Testis (tissue), 3 donors: ENCODE data around the gene RNF128. TPM values are rescaled to one million over a fixed set of nuclear protein-coding genes. Genes with fewer than 3 reads are reported as not detected.
"Not testable (repeated sequence)": the region's sequence is repeated elsewhere in the genome, so short reads cannot be mapped to it uniquely, and the experiment has no call there.

Experiments
- DNase-seq: peaks from one replicate; pipeline ENCODE4 v3.0.0-alpha.2; 2019
- H3K27ac ChIP-seq, 2 donors: fragments of 200-600 bp; sonication (generic); one replicate each; pipeline ENCODE4 v1.5.1; 2019
- H3K27me3 ChIP-seq: fragments of 200-600 bp; sonication (generic); one replicate; pipeline ENCODE4 v1.5.1; 2019
- H3K36me3 ChIP-seq: fragments of 200-600 bp; sonication (generic); one replicate; pipeline ENCODE4 v1.5.1; 2017; ENCODE audit warnings: low read depth; ENCODE audit errors: missing control alignments
- H3K4me1 ChIP-seq: fragments of 200-600 bp; sonication (generic); one replicate; pipeline ENCODE4 v1.5.1; 2019
- H3K4me3 ChIP-seq, 2 donors: fragments of 200-600 bp; sonication (generic); one replicate each; pipeline ENCODE4 v1.5.1; 2017 to 2019
- H3K9me3 ChIP-seq: fragments of 200-600 bp; sonication (generic); one replicate; pipeline ENCODE4 v1.5.1; 2017
- POLR2A ChIP-seq: fragments of 450-650 bp; IDR thresholded peaks from one replicate; pipeline ENCODE4 v1.6.1; 2017; ENCODE audit warnings: antibody characterized with exemption, mild to moderate bottlenecking, moderate library complexity
- WGBS, 2 donors: methylation state at CpG; one replicate each; pipeline ENCODE4 v1.1.5; 2018; 5-methylcytosine and 5-hydroxymethylcytosine counted together
- intact Hi-C: fragments of 100-400 bp; cut with DNase I; formaldehyde crosslinking; loops from one replicate; pipeline ENCODE4 v1.15.1; 2023; ENCODE audit warnings: low total_unique reads
- polyA plus RNA-seq: library from polyadenylated mRNA; stranded (reverse); fragments of 350-450 nt; fragmentation: Illumina TruSeq; extraction: RNeasy Lipid Tissue Mini Kit (QIAGEN cat#74804); gene quantifications from one replicate; pipeline ENCODE4 v1.2.3, GENCODE V29; 2014; ENCODE audit warnings: low read depth, low replicate concordance; ENCODE audit not compliant: insufficient read depth
- total RNA-seq, 2 donors: library from RNA; depleted of rRNA; stranded (reverse); fragments of >200 nt; gene quantifications; one replicate each; pipeline ENCODE4 v1.2.3, GENCODE V29; 2016
- TF ChIP-seq, protein P1 (sequence below), 3 experiments: fragments of 450-650 bp in 2 of 3; fragments of 200-600 bp in 1 of 3; sonication (generic) in 1 of 3; IDR thresholded peaks; one replicate each; pipeline ENCODE4 v1.5.1; 2016 to 2019; ENCODE audit warnings: antibody characterized with exemption in 3 of 3, mild to moderate bottlenecking in 2 of 3, moderate library complexity in 1 of 3

Gene RNF128
- total and polyA plus RNA-seq, 3 donors from 2014 or later = 1.4 to 1.5 (median 1.5) TPM

DNA sequence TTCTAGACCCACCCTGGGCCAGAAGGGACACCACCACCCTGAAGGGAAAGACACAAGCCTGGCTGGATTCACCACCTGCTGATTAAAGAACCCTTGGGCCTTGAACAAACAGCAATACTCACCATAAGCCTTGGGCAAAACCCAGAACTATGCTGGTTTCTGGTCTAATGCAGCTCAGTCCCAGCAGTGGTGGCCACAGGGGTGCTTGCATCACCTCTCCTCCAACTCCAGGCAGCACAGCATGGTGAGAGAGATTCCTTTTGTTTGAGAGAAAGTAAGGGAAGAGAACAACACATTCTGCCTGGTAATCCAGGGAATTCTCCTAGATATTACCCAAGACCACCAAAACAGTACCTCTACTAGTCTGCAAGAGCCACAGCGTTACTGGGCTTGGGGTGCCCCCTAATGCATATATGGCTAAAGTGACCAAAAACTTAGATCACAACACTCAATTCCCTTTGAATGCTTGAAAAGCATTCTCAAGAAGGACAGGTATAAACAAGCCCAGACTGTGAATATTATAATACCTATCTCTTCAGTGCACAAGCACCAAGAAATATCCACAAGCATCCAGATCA lies 25.7 kb downstream of the RNF128 start:
- Histone ChIP-seq H3K4me3 (no peak overlapping the region), H3K27ac (no peak overlapping the region), H3K4me1 (no peaks in the 10 kb centered on the region), H3K36me3 (no peaks in the 10 kb centered on the region), H3K27me3 (no peaks in the 10 kb centered on the region), H3K9me3 (no peaks in the 10 kb centered on the region)
- 75 to 100% methylated on average over 1 of the region's 1 CpG for WGBS, 2 donors
- TF ChIP-seq, protein P1, sequence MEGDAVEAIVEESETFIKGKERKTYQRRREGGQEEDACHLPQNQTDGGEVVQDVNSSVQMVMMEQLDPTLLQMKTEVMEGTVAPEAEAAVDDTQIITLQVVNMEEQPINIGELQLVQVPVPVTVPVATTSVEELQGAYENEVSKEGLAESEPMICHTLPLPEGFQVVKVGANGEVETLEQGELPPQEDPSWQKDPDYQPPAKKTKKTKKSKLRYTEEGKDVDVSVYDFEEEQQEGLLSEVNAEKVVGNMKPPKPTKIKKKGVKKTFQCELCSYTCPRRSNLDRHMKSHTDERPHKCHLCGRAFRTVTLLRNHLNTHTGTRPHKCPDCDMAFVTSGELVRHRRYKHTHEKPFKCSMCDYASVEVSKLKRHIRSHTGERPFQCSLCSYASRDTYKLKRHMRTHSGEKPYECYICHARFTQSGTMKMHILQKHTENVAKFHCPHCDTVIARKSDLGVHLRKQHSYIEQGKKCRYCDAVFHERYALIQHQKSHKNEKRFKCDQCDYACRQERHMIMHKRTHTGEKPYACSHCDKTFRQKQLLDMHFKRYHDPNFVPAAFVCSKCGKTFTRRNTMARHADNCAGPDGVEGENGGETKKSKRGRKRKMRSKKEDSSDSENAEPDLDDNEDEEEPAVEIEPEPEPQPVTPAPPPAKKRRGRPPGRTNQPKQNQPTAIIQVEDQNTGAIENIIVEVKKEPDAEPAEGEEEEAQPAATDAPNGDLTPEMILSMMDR (IDR thresholded peaks at IDR 0.05) = no peak
- no peak for TF ChIP-seq POLR2A
- intact Hi-C loops = no loop called here
- DNase-seq = no peak

DNA sequence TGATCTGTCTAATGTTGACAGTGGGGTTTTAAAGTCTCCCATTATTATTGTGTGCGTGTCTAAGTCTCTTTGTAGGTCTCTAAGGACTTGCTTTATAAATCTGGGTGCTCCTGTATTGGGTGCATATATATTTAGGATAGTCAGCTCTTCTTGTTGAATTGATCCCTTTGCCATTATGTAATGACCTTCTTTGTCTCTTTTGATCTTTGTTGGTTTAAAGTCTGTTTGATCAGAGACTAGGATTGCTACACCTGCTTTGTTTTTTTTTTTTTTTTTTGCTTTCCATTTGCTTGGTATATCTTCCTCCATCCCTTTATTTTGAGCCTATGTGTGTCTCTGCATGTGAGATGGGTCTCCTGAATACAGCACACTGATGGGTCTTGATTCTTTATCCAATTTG lies 42.8 kb downstream of the RNF128 start:
- H3K36me3 ChIP-seq, H3K4me1 ChIP-seq, DNase-seq, H3K9me3 ChIP-seq, H3K4me3 ChIP-seq, H3K27ac ChIP-seq, intact Hi-C loops, H3K27me3 ChIP-seq: not testable (repeated sequence)
- WGBS, 2 donors = 95 to 100% methylated on average over 1 of the region's 1 CpG

DNA sequence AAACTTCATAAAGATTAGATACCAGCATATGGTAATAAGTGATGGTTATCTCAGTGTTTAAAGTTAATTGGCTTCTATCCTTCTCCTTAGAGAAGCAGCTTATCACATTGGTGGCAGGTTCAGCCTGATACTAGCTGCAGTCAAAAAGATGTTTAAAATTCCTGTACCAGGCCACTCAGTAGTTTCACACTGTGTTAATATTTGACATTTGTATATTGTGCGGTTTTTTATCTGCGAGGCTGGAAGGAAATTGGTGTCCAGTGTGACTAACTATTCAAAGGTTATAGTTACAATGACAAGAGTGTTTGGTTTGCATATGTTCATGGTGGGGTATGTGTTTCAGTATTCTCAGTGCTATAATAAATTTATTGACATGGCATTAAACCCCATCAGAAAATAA lies 48.5 kb downstream of the RNF128 start:
- H3K4me1 ChIP-seq = no peaks in the 10 kb centered on the region
- no peak for DNase-seq
- intact Hi-C loops = no loop called here
- H3K4me3 ChIP-seq = no peak overlapping the region
- H3K9me3 ChIP-seq = no peaks in the 10 kb centered on the region
- 46 to 48% methylated on average over 2 of the region's 2 CpGs for WGBS, 2 donors
- H3K36me3 ChIP-seq = no peaks in the 10 kb centered on the region
- no peak overlapping the region for H3K27ac ChIP-seq
- TF ChIP-seq POLR2A = no peak
- TF ChIP-seq, protein P1 (IDR thresholded peaks at IDR 0.05) = no peak
- no peaks in the 10 kb centered on the region for H3K27me3 ChIP-seq

DNA sequence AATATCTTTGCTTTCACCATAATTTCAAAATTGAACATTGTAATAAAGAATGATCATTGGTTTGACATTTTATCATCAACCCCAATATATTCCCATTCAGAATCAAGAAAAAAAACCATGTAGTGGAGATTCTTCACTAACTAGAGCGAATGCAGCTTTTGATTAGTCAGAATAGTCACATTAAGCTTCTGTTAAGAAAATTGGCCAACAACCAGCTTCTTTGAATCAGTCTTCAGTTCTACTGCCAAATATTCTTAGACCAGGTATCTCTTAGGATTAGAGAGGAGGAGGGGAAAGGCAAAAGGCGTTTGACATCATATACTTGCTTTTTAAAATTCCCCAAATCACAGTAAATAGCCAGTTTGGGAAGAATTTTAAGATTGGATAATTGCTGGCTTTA lies 53.8 kb downstream of the RNF128 start:
- intact Hi-C loops = no loop called here
- WGBS, 2 donors = 44 to 73% methylated on average over 2 of the region's 2 CpGs
- no peak overlapping the region for H3K27ac ChIP-seq

DNA sequence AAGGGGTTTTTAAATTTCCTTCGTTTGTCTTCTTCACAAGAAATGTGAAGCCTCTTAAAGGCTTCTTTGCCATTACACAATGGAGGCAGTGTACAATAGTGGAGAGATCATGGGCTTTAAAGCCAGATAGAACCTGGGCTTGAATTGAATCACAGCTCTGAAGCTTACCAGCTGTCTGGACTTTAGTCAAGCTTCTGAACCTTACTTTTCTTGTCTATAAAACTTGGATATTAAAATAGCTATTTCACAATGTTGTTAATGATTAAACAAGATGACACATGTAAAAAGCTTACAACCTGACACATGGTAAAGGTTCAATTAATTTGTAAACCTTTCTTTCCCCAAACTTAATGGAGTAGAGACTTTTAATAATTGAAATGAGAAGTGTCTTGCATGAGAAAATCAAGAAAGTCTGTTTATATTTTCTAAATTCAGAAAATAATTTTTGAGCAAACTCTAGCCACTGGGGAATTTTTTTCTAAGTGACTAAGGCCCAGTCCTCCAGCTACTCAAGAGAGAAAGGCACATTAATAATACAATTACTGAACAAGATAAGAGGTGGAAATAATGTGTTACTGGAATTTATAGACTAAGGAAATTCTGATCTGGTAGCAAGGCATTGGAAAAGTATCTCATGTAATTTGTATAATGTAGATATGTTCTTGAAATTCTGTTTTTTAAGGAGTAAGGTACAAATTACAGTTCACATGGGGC lies 54.3 kb downstream of the RNF128 start:
- Histone ChIP-seq H3K27ac (no peak overlapping the region), H3K4me1 (no peaks in the 10 kb centered on the region), H3K4me3 (no peak overlapping the region), H3K36me3 (no peaks in the 10 kb centered on the region), H3K27me3 (no peaks in the 10 kb centered on the region), H3K9me3 (no peaks in the 10 kb centered on the region)
- TF ChIP-seq POLR2A = no peak
- TF ChIP-seq, protein P1 (IDR thresholded peaks at IDR 0.05) = no peak
- no peak for DNase-seq
- intact Hi-C loops = no loop called here
- 35 to 67% methylated on average over 1 of the region's 1 CpG for WGBS, 2 donors

More for the DNA sequence above, 53.8 kb downstream of the RNF128 start:
- no peaks in the 10 kb centered on the region for H3K4me1 ChIP-seq
- H3K4me3 ChIP-seq = no peak overlapping the region
- H3K36me3 ChIP-seq = no peaks in the 10 kb centered on the region
- TF ChIP-seq POLR2A = no peak
- TF ChIP-seq, protein P1 (IDR thresholded peaks at IDR 0.05) = no peak
- no peaks in the 10 kb centered on the region for H3K9me3 ChIP-seq
- H3K27me3 ChIP-seq = no peaks in the 10 kb centered on the region
- DNase-seq = no peak
